Vagina (tissue), 2 donors: ENCODE data around the gene ASPSCR1.

Experiments used
- CTCF ChIP-seq, 3 experiments: fragments of 450-650 bp in 2 of 3; fragments of 200-600 bp in 1 of 3; sonication (generic) in 1 of 3; IDR thresholded peaks; one replicate each; pipeline ENCODE4 v1.5.1; 2017 to 2019; ENCODE audit warnings: antibody characterized with exemption in 3 of 3, mild to moderate bottlenecking in 2 of 3, moderate library complexity in 2 of 3
- POLR2A ChIP-seq, 2 donors: fragments of 450-650 bp; IDR thresholded peaks; one replicate each; pipeline ENCODE4 v1.6.1; 2017; ENCODE audit warnings: antibody characterized with exemption in 2 of 2, mild to moderate bottlenecking in 2 of 2, moderate library complexity in 2 of 2
- POLR2AphosphoS5 ChIP-seq, 2 donors: sonication (generic); formaldehyde crosslinking; IDR thresholded peaks; one replicate each; pipeline ENCODE4 v1.9.0; 2017; ENCODE audit warnings: antibody characterized with exemption in 2 of 2, mild to moderate bottlenecking in 2 of 2, low read depth in 1 of 2; ENCODE audit not compliant: insufficient read depth in 1 of 2

DNA sequence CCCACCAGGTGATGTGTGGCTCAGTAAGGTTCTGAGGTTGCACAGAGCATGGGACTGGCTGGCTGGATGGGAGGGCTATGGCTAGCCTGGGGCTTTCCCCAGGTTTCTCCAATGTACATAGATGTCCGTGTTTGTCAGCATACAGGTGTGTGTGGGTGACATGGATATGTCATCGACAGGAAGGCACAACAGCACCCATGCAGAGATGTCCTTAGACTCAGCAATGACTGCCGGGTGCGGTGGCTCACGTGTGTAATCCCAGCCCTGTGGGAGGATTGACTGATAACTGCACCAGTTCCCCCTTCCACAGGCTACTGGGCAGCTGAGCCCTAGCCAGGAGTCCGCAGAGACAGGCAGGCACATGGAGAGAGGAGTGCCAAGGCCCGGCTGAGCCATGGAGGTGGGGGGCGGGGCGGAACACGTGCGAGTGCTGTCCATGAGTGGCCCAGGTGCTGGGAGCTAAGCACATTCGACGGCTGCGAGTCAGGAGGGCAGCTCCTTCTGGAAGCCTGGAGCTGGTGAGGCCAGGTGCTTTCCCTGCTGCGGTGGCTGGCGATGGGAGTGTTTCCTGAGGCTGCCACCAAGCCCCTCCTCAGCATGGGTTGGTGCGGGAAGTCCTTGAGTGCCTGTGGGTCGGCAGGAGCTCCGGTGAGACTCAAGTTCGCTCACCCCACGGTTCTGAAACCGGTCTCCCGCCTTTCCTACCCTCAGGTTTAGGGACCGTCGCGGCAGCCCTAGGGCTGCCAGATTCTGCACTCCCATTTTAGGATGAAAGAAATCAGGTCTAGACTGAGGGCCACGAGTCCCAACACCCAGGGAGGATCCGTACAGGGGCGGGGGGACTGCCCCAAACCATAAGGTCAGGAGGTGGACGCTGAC lies 858 bp upstream of the ASPSCR1 start:
- TF ChIP-seq CTCF (IDR thresholded peaks at IDR 0.05) (no peak), POLR2A (IDR thresholded peaks at IDR 0.05) (no peak), POLR2AphosphoS5 (IDR thresholded peaks at IDR 0.05; ENCODE audit: insufficient read depth in 1 of 2, low read depth in 1 of 2) (no peak)
